Tibial nerve (tissue), 4 donors: ENCODE results near the gene YPEL2.

Experiments
- EP300 ChIP-seq, 2 donors: sonication (generic); formaldehyde crosslinking; IDR thresholded peaks; one replicate each; pipeline ENCODE4 v1.6.1; 2017; ENCODE audit warnings: antibody characterized with exemption in 2 of 2, mild to moderate bottlenecking in 1 of 2
- POLR2A ChIP-seq, 2 donors: fragments of 450-650 bp; IDR thresholded peaks; one replicate each; pipeline ENCODE4 v1.6.1; 2017; ENCODE audit warnings: antibody characterized with exemption in 2 of 2, mild to moderate bottlenecking in 2 of 2, moderate library complexity in 2 of 2
- TF ChIP-seq, protein P1 (sequence below), 5 experiments: fragments of 200-600 bp in 3 of 5; fragments of 450-650 bp in 2 of 5; sonication (generic) in 3 of 5; IDR thresholded peaks; one replicate each; pipeline ENCODE4 v1.5.1; 2016 to 2019; ENCODE audit warnings: antibody characterized with exemption in 5 of 5, mild to moderate bottlenecking in 3 of 5, moderate library complexity in 2 of 5

GRCh38 chr17:59304811-59305210, 26.6 kb upstream of the YPEL2 start:
- no peak for TF ChIP-seq POLR2A (IDR thresholded peaks at IDR 0.05)
- TF ChIP-seq, protein P1, sequence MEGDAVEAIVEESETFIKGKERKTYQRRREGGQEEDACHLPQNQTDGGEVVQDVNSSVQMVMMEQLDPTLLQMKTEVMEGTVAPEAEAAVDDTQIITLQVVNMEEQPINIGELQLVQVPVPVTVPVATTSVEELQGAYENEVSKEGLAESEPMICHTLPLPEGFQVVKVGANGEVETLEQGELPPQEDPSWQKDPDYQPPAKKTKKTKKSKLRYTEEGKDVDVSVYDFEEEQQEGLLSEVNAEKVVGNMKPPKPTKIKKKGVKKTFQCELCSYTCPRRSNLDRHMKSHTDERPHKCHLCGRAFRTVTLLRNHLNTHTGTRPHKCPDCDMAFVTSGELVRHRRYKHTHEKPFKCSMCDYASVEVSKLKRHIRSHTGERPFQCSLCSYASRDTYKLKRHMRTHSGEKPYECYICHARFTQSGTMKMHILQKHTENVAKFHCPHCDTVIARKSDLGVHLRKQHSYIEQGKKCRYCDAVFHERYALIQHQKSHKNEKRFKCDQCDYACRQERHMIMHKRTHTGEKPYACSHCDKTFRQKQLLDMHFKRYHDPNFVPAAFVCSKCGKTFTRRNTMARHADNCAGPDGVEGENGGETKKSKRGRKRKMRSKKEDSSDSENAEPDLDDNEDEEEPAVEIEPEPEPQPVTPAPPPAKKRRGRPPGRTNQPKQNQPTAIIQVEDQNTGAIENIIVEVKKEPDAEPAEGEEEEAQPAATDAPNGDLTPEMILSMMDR (IDR thresholded peaks at IDR 0.05), result no peak
- TF ChIP-seq EP300 (IDR thresholded peaks at IDR 0.05), result no peak
